HG03095 (cell line): ENCODE measurements around the gene DPYD.

ENCODE experiments used
- ATAC-seq: cut with Tn5 transposase; IDR thresholded peaks from one replicate; pipeline ENCODE4 v1.9.1; 2021; ENCODE audit warnings: moderate library complexity; ENCODE audit not compliant: unreplicated experiment

DPYD gene

DNA sequence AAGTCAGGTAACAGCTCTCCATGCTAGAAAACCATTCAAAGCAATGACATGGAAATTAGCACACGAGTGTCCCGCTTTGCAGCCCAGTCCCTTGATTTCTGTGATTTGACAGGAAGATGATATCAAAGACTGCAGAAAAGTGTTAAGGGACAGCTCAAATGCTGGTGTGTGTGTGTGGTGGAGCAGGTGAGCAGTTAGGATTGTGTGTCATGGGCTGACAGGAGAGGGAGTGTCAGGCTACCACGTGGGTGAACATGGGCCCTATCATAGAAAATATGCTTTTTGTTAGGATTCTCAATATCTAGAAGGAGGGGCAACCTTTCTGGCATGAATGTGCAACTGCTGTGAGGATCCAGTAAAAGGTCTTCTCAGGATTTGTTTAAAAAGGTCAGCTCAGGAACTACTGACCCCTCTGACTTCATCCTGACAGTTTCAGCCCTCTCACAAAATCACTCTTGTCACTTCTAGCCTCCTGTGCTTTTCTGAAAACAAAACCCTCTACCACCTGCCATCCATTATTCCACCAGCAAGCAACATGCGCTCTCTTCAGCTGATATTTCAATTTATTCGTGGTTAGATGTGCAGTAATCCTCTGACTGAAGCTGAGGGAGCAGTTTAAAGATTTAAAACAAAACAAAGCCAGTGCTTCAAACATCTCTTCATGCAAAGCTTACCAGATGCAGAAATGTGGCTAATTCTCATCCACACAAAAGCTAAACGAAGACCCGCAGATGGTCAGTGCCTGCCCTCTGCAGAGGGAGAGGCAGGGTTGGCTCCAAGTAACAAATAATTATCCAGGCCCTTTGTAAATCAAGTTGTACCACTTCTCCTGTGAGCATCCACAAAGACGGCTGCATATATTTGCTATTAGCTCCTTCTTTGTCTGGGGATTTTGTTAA, 801.3 kb downstream of the DPYD start:
- no peak for ATAC-seq

DNA sequence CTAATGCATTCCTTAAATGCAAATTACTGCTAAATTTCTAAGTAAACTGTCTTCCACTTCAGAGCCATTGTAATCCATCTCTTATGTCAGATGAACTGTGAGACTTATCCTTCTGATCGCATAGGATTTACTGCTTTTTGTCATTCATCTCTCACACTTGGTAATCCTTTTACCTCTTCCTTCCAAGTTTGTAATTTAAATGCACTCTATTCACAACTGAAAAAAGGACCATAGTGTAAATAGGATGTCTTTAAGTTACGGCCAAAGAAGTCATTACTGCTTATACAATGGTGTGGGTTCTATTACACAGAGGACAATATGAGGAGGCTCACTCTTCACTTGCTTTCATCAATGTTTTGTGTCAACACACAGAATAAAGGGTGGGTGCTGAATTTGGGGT, 806.0 kb downstream of the DPYD start:
- ATAC-seq, result no peak

DNA sequence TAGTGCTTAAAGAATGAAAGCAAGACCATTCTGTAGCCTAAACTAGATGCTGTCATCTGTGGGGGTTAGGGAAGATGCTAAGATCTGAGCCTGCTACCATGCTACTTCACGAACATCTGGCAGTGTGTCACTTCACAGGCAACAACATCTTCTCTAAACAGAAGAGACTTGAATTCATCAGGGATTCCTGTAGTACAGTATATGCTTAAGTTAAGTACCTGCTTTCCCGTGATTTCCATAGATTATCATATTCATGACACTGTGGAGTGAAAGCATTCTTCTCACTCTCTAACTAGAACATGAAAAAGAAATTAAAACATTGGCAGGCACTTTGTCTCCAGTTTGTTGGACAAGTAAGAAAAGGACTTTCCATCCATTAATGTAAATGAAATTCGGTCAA, 808.4 kb downstream of the DPYD start:
- no peak for ATAC-seq

DNA sequence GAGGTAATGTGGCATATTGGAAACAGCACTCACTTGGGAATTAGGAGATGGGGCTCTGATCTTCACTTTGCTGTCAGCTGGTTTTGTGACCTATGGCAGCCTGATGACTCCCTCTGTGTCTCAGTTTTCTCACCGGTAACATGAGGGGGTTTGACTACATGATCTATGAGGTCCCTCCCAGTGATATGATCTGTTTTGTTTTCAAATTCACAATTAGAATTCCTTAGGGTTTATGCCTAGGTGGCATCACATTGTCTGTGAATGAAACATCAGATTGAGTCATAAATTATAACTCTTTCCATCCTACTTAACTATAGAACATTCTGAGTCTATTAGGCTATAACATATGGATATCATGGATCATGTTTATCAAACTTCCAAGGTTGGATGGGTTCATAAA, 812.7 kb downstream of the DPYD start:
- no peak for ATAC-seq

DNA sequence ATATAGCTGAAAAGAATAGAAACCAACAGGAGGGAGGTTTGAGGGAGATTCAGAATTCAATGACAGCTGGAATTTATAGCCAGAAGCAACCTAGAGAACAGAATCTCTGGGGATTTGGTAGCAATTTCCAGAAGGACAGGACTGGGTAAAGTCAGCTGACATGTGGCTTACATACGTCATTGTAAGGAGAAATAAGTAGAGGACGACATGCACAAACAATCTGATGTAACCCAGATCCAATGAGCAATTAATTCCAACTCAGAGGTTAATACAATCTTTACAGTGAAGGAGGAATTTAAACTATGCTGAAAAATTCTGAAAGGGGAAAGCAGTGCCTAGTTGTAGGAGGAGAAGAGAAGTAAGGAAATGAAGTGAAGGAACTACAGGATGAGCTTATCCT, 815.3 kb downstream of the DPYD start:
- ATAC-seq, result no peak

DNA sequence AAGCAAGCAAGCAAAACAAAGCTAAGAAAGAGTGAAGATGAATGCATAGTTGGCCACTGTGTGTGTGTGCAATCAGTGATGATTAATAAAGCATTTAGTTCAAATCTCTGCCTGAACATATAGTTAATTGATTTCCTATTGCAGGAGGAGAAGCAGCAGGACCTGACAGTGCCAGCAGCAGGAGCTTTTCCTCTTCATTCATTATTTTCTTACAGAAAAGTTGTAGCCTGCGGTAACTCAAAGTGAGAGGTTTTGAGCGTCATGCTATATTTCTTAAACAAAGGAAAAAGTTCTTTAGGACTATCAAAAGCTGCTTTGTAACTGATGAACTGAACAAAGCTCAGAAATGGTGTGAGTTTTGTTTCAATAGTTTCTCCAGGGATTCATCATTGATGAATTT, 819.3 kb downstream of the DPYD start:
- ATAC-seq, result no peak

DNA sequence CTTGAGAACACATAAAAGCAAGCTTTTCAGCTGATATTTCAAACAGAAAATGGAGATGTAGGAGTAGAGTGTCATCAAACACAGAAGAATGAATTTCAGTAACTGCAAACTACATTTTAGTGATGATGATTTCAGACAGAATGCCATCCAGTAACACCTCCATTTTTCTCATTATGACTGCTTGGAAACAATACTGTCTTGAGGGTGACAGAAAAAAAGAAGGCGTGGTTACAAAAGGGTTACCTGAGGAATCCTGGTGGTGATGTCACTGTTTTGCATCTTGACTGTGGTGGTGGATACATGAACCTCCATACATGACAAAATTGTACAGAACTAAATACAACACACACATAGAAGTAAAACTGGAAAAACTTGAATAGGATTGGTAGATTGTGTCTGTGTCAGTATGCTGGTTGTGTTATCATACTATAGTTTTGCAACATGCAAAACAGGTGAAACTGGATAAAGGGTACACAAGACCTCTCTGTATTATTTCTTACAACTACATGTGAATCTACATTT, 823.4 kb downstream of the DPYD start:
- ATAC-seq, result no peak

DNA sequence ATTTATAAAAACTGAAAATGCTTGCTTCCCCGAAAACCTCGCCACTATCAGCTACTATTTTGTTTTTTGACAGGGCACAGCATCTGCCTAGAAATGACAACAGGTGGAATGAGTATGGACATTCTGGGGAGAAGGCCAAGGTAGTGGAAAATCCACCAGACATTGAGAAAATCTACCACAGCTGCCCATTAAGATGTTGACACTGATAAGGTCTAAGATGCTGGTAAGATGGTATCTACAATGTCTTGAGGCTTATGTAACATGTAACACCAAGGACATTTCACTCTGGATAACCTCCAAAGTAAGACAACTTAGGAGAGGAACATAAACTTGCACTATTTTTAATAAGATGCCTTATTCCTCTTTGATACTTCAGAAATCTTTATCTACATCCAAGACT, 825.1 kb downstream of the DPYD start:
- ATAC-seq, result no peak

DNA sequence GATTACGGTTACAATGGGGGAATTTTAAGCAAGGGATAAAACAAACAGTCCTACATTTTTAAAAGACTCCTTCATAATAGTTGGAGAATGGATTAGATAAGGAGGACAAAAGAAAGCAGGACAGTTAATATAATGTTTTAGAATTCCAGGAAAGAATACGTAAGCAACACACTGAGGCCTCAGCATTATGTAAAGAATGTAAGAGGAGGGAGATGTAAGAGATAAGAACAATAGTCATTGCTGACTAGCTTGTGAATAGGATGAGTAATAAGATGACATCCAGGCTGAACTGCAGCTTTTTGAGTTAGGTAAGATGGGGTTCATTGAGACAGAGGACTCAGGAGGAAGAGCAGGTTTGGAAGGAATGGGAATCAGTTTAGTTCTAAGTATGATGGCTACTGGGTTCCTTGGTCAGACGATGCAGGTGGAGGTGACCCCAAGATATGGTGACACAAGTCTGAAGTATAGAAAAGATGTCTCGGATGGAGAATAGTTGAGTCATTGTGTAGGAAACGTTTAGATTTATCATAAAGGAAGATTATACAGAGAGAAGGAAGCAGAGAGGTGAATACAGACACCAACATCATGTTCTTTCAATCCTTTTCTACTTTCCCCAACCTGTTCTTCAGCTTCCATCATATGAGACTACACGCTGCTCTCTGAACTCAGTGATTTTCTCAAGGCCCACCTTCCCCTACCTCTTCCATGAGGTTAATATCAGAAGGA, 826.4 kb downstream of the DPYD start:
- ATAC-seq, result no peak

DNA sequence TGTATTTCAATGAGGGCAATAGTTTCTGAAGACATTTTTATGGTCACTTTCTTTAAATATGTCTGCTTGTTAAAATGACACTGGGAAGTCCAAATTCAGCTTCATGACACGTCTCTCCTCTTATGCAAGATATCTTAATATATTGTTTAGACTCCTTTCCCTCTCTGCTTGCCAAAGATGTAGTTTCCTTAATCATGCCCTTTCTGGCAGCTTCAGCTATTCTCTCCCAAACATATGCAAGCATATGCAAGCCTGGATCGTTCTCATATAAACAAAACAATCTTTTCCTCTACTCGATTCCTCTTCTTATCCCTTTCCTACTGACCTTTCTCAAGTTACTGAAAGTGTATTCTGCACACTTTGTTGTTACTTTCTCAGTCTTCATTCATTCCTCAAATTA, 827.1 kb downstream of the DPYD start:
- no peak for ATAC-seq

DNA sequence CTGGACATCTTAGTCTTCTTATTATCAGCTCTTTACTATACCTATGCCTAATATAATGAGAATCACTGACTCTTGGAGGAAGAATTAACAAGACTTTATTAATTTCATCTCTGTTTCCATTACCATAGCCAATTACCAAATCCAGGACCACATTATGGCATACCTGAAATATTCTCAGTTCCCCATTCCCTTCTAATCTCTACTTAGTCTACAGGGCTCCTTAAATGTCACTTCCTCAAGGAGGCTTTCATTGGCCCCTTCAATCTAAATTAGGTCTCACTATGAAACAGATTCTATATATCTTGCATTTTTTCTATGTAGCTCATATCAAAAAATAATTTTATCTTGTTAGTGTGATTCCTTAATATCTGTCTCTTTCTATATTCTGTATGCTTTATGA, 828.0 kb downstream of the DPYD start:
- ATAC-seq, result no peak

DNA sequence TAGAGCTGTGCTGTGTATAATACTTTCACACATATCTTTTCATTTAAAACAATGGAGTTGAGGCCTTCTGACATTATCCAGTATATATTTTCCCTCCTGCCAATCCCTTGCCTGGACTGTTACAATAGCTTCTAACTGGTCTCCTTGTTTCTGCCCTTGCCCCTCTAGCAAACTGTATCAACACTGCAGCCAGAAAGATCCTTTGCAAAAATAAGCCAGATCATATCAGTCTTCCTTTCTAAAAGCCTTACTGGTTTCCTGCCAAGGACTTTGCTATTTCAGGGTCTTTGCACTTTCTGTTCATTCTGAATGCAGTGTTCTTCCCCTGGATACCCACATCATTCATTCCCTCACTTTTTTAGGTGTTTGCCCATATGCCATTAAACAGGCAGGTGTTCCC, 829.2 kb downstream of the DPYD start:
- ATAC-seq, result no peak

DNA sequence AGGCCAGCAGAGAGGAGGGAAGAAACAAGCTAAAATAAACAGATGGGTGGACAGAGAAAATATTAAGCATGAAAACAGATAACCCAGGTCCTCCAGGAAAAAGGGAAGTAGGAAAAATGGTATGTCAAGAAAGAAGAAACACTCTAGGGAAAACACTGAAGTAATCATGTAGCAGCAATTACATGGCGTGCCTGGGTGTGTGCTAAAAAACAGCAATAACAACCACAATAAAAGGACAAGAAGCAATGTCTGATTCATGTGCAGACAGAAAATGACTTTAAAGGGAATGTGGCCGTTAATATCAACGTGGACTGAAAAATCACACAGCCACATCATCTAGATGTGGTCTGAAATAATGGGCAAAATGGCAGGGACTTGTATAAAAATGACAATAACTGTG, 829.6 kb downstream of the DPYD start:
- ATAC-seq, result no peak

DNA sequence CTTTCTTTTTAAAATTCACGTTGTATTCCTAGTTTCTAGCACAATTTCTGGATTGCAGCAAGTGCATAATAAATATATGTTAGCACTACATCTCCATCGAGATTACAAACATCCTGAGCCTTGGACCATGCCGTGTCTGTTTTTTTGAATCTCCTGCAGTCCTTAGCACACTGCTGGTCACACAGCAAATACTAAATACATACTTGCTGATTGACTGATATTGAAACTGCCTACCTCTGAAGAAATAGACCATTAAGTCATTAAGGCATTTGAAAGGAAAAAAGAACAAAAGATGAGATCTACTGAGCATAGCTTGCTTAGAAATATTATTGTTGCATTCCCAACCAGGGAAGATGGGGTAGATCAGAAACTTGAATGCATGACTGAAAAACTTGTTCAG, 830.1 kb downstream of the DPYD start:
- no peak for ATAC-seq

DNA sequence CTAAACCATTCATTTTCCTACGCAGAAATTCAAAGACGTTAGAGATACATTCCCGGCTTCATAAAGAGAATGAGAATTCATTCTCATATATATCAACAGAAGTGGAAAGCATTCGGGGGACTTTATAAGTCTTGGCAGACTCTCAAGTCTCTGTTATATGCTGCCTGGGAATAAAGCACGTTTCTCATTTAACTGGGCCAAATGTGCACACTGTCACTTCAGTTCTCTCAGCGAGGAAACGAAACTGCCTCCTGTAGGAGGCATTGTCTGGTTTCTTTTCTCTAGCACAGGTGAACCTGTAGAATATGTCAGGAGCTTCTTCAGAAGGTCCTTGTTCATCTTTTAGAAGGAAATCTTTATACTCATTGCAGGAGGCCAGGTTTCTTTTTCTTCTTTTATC, 831.7 kb downstream of the DPYD start:
- ATAC-seq, result no peak

DNA sequence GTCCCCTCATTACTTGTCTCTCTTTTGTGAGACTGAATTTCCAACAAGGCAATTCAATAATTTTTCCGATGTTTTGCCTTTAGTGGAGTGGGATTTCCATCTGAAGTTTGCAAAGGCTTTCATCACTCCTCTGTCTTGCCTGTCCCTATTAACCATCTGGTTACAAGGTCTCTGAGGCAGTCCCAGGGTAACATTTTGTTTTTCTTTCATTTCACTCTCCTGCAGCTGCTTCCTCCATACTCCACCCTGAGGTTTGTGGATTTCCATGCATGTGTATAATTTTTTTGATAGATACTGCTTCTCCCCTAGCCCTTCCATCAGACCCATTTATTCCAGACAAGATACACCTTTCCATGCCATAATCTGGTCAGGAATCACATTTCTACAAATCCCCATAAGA, 832.4 kb downstream of the DPYD start:
- no peak for ATAC-seq

DNA sequence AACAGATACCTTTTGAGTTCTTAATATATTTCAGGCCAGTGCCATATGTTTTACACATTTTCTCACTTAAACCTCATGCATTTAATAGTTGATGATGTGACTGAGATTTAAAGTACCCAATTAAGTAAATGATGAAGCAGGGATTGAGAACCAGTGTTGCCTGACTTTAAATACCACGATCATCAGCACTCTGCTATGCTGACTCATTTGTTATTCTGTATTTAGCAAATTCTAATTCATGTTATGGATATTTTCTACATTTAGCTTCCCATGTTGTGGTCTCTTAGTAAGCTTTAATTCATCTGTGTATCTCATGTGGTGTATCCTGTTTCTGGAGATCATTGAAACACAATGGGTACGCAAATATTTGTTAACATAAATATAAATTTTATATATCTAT, 836.3 kb downstream of the DPYD start:
- ATAC-seq, result no peak

DNA sequence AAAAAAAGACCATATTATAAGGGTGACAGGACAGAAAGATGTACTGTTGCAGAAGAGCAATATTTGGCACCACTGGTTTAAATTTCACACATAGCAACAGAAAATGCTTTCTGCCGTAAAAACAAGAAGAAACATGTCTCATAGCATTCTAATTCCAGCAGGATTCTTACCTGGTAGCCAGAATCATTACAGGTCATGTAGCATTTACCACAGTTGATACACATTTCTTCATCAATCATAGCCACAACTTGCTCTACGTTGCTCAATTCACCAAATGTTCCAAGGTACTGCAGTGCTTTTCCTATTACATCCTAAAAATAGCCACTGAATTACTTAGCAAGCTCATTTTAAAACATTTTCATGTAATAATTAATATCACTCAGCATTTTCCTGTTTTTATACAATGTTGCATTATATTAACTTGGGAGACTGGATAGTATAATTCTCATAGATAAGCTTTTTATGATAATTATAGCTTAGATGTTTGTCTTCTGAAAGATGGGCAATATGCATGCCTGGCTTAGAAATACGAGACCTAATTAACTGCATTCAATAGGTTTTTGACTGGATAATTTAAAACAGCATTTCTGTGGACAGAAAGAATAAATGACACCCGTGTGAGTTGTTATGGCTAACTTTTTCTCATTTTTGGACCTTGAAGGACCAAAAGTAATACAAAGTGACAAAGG, 838.5 kb downstream of the DPYD start:
- ATAC-seq, result no peak

DNA sequence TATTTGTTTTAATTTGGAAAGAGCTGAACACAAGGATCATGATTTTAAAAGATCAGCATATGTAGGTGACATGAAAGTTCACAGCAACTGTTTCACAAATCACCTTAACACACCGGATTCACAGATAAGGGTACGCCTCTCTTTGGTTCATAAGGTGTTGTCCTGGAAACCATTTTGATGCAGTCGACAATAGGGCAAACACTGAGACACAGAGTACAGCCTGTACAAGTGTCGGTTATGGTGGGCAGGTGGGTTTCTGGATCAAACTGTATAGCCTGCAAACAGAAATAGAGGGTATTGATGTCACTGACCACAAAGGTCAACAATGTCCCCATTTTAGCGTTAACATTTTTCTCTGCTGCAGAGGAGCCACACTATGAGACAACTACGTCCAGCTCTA, 842.0 kb downstream of the DPYD start:
- ATAC-seq, result no peak

DNA sequence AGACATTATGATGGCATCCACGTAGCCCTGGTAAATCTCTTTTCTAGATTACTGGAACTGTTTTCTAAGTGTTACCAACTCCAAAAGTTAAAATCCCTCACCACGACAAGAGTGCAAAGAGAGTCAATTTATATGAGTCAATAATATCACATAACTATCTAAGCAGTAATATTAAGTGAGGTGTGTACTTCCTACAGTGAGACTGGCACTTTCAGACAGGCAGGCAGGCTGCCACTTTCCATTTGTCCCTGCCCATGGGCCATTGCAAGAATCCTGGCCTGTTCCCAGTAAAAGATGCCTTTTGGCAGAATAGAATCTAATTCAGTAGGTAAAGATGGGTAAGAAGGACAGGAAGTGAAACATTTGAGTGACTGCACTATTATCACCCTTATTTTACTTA, 843.6 kb downstream of the DPYD start:
- no peak for ATAC-seq

DNA sequence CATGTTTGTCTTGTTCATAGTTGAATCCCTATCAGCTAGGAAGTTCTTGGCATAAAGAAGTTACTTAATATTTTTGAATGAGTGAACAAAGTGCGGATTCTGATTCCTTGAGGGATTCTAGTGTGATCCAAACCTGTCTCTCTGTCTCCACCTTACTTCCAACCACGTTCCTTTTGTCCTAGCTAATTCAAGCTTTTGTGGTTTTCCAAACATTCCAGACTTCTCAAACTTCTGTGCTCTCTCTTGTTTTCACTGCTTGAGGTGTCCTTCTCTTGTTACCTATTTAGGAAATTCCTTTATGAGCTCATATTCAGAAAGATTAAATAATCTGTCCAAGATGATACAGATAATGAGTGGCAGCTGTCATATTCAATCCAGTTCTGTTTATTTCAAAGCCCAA, 846.1 kb downstream of the DPYD start:
- no peak for ATAC-seq

DNA sequence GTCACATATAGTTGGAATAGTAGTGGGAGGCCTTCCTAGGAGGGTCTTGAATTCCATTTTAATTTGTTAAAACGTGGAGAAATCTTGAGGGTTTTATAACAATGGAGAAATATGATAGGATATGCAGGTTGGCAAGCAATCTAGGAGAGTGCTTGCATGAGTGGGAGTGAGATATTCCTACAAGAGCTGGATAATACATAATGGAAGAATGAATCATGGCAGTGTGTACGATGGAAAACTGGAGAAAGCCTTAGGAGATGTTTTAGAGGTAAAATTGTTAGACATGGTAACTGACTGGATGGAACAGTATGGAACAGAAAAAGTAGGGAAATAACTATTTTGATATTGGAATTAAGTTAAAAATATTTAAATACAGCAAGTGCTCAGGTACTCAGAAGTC, 846.9 kb downstream of the DPYD start:
- no peak for ATAC-seq
